Peyer's patch (tissue), 4 donors: ENCODE data around the gene NPLOC4.

Experiments
- CTCF ChIP-seq, 6 experiments: fragments of 450-650 bp in 4 of 6; fragments of 200-600 bp in 2 of 6; sonication (generic) in 1 of 6; IDR thresholded peaks; one replicate each; pipeline ENCODE4 v1.5.1; 2017 to 2019; ENCODE audit warnings: antibody characterized with exemption in 6 of 6, mild to moderate bottlenecking in 3 of 6, moderate library complexity in 1 of 6
- POLR2A ChIP-seq, 2 donors: fragments of 450-650 bp; IDR thresholded peaks; one replicate each; pipeline ENCODE4 v1.5.1; 2017; ENCODE audit warnings: antibody characterized with exemption in 2 of 2, mild to moderate bottlenecking in 2 of 2, moderate library complexity in 2 of 2

DNA sequence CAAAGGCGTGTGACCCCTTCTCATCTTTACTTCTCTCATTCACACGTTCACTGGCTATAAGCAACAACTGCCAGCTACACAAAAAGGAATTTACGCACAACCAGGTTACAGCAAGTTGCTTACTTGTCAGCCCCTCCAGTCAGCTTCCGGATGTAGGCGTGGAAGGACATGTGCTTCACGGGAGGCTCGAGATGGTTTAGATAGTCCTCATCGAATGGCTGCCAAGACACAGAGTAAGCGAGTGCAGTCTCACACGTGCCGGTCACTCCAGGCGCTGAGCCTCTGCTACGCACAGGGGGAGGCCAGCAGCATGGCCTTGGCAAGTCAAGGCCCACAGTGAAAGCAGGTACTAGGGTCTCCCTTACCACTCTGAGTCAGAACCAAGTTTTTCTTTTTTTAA lies 28.3 kb downstream of the NPLOC4 start:
- TF ChIP-seq CTCF (IDR thresholded peaks at IDR 0.05) (no peak), POLR2A (IDR thresholded peaks at IDR 0.05) (no peak)
